Keratinocyte (primary cell): Measurements from ENCODE around the gene HCFC1R1. TPM values are rescaled to one million over a fixed set of nuclear protein-coding genes. Genes with fewer than 3 reads are reported as not detected.

Source experiments
- DNase-seq: peaks from one replicate; pipeline ENCODE4 v3.0.0-alpha.2; 2011; ENCODE audit warnings: low read depth, missing footprints, low spot score
- FAIRE-seq: peaks from 2 replicates; lab custom pipeline; 2011; peaks lifted over from hg19 to GRCh38; lab: Jason Lieb, UNC
- H2AFZ ChIP-seq: 2 replicates; pipeline ENCODE4 v1.6.0; 2012; ENCODE audit warnings: low read length, control low read depth, inconsistent platforms; ENCODE audit not compliant: control insufficient read depth
- H3K27ac ChIP-seq: 2 replicates; pipeline ENCODE4 v1.5.1; 2011; ENCODE audit warnings: low read length; ENCODE audit not compliant: control insufficient read depth, insufficient read depth
- H3K27me3 ChIP-seq: 3 replicates; pipeline ENCODE4 v1.6.0; 2011; ENCODE audit warnings: low read length; ENCODE audit not compliant: control insufficient read depth, insufficient read depth; ENCODE audit errors: extremely low read depth
- H3K36me3 ChIP-seq, 2 experiments: 2 replicates in 1 of 2; 3 replicates in 1 of 2; pipeline ENCODE4 v1.5.1; 2011; ENCODE audit warnings: low read length in 2 of 2, mild to moderate bottlenecking in 1 of 2; ENCODE audit not compliant: control insufficient read depth in 2 of 2, insufficient read depth in 2 of 2; ENCODE audit errors: extremely low read depth in 1 of 2
- H3K4me1 ChIP-seq: 3 replicates; pipeline ENCODE4 v1.5.1; 2011; ENCODE audit warnings: low read length; ENCODE audit not compliant: control insufficient read depth, insufficient read depth; ENCODE audit errors: extremely low read depth
- H3K4me2 ChIP-seq: 3 replicates; pipeline ENCODE4 v1.6.0; 2011; ENCODE audit warnings: low read depth, low read length; ENCODE audit not compliant: control insufficient read depth, insufficient read depth; ENCODE audit errors: extremely low read depth
- H3K4me3 ChIP-seq, 3 experiments: fragments of 200-600 bp in 1 of 3; sonication (generic) in 1 of 3; 2 replicates in 2 of 3; 3 replicates in 1 of 3; pipeline ENCODE4 v1.5.1; 2011 to 2016; ENCODE audit warnings: low read length in 3 of 3, mild to moderate bottlenecking in 3 of 3, control low read depth in 2 of 3, inconsistent platforms in 1 of 3, low read depth in 1 of 3, mixed read lengths in 1 of 3, mixed run types in 1 of 3, moderate library complexity in 1 of 3; ENCODE audit not compliant: control insufficient read depth in 2 of 3, insufficient read depth in 2 of 3; ENCODE audit errors: extremely low read depth in 1 of 3
- H3K79me2 ChIP-seq: 2 replicates; pipeline ENCODE4 v1.6.0; 2012; ENCODE audit warnings: low read length; ENCODE audit not compliant: control insufficient read depth, insufficient read depth
- H3K9ac ChIP-seq: 3 replicates; pipeline ENCODE4 v1.6.0; 2011; ENCODE audit warnings: low read length; ENCODE audit not compliant: control insufficient read depth, insufficient read depth; ENCODE audit errors: extremely low read depth
- H3K9me1 ChIP-seq: 3 replicates; pipeline ENCODE4 v1.6.0; 2011; ENCODE audit warnings: low read length; ENCODE audit not compliant: control insufficient read depth, insufficient read depth; ENCODE audit errors: extremely low read depth
- H3K9me3 ChIP-seq: 2 replicates; pipeline ENCODE4 v1.5.1; 2012; ENCODE audit warnings: low read depth, low read length; ENCODE audit not compliant: control insufficient read depth
- H4K20me1 ChIP-seq: 3 replicates; pipeline ENCODE4 v1.6.0; 2011; ENCODE audit warnings: low read length; ENCODE audit not compliant: control insufficient read depth, insufficient read depth; ENCODE audit errors: extremely low read depth
- EZH2 ChIP-seq: IDR thresholded peaks from one replicate; pipeline ENCODE4 v1.6.1; 2012; ENCODE audit warnings: inconsistent platforms, mild to moderate bottlenecking, low read length, moderate library complexity
- dilution Hi-C: fragments of 300-500 bp; cut with MboI; formaldehyde crosslinking; loops from one replicate; pipeline ENCODE4 v1.7.0; 2020; ENCODE audit warnings: low sequenced_read_pairs; ENCODE audit not compliant: extremely low pct_ligation_motif_present
- polyA plus RNA-seq, 5 experiments: library from polyadenylated mRNA; depleted of rRNA in 3 of 5; stranded (reverse) in 3 of 5; stranded (forward) in 1 of 5; unstranded in 1 of 5; fragments of >200 nt; gene quantifications; 1 replicate in 1 of 5; 2 replicates in 3 of 5; 3 replicates in 1 of 5; pipeline versions ENCODE4 v1.2.1 to v1.2.3, GENCODE V29; 2011 to 2012; ENCODE audit warnings: missing spikeins in 2 of 5, low read depth in 1 of 5, low replicate concordance in 1 of 5
- TF ChIP-seq, protein P1 (sequence below), 3 experiments: IDR thresholded peaks in 1 of 3; conservative IDR thresholded peaks in 1 of 3; optimal IDR thresholded peaks in 1 of 3; 2 replicates in 2 of 3; 3 replicates in 1 of 3; pipeline versions ENCODE3 to v1.5.1; 2011; ENCODE audit warnings: low read length in 3 of 3, mild to moderate bottlenecking in 3 of 3, moderate library complexity in 2 of 3, control low read depth in 1 of 3, inconsistent platforms in 1 of 3; ENCODE audit not compliant: insufficient read depth in 2 of 3; ENCODE audit errors: extremely low read depth in 1 of 3

Gene HCFC1R1
- polyA plus RNA-seq, 1 donor (not counting 4 experiments of a cell fraction or from before 2014, with no cell fraction given) = 13.0 TPM

DNA sequence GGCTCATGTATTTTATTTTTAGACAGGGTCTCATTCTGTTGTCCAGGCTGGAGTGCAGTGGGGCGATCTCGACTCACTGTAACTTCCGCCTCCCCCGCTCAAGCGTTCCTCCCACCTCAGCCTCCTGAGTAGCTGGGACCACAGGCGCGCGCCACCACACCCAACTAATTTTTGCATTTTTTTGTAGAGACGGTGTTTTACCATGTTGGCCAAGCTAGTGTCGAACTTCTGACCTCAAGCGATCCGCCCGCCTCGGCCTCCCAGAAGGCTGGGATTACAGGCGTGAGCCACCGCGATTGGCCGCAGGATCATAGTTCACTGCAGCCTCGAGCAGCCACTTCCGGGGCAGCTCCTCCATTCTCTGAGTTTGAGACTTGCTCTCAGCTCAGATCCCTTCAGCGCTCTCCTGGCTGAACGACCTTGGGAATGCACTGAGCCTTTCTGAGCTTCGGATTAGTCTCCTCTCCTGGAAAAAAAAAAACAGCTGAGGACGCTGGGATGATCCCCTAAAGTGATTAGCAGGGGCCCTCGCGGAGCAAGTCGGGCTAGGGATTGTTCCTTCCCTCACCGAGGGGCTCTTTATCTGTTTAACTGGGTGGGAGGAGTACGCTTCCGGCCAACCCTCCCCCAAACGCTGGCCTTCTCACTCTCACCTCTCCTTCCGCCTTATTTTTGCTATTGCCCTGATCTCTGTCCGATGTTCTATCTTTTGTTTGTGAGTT lies 42.4 kb downstream of the HCFC1R1 start:
- H3K4me1 ChIP-seq = peaks cover 30% of the 10 kb centered on the region
- H3K36me3 ChIP-seq = no peaks in the 10 kb centered on the region

GRCh38 chr16:2980227-2981176 lies 43.2 kb downstream of the HCFC1R1 start, which contains the start of gene PKMYT1:
PKMYT1 (minus strand) TSS chr16:2980446; CDS start chr16:2979657, 789 bp downstream.
- Histone ChIP-seq H3K79me2 (peaks cover 17% of the 10 kb centered on the region), H3K9ac (peak within 1 kb of the TSS; percentile 90), H3K4me1 (peaks cover 28% of the 10 kb centered on the region), H3K9me3 (no peaks in the 10 kb centered on the region), H2AFZ (peak within 1 kb of the TSS; percentile 80), H3K36me3 (no peaks in the 10 kb centered on the region), H3K4me3 (peak within 1 kb of the TSS; percentile 63 to 80 (median 80)), H3K4me2 (peak within 1 kb of the TSS; percentile 86), H3K27ac (peak within 1 kb of the TSS; percentile 89), H3K9me1 (no peaks in the 10 kb centered on the region), H3K27me3 (no peaks in the 10 kb centered on the region), H4K20me1 (no peaks in the 10 kb centered on the region)
- DNase-seq (no peak), FAIRE-seq (no peak)
- TF ChIP-seq, protein P1, sequence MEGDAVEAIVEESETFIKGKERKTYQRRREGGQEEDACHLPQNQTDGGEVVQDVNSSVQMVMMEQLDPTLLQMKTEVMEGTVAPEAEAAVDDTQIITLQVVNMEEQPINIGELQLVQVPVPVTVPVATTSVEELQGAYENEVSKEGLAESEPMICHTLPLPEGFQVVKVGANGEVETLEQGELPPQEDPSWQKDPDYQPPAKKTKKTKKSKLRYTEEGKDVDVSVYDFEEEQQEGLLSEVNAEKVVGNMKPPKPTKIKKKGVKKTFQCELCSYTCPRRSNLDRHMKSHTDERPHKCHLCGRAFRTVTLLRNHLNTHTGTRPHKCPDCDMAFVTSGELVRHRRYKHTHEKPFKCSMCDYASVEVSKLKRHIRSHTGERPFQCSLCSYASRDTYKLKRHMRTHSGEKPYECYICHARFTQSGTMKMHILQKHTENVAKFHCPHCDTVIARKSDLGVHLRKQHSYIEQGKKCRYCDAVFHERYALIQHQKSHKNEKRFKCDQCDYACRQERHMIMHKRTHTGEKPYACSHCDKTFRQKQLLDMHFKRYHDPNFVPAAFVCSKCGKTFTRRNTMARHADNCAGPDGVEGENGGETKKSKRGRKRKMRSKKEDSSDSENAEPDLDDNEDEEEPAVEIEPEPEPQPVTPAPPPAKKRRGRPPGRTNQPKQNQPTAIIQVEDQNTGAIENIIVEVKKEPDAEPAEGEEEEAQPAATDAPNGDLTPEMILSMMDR (optimal IDR thresholded peaks at IDR 0.05 in 1 of 3, IDR thresholded peaks at IDR 0.05 in 1 of 3, conservative IDR thresholded peaks at IDR 0.05 in 1 of 3; ENCODE audit: extremely low read depth in 1 of 3, insufficient read depth in 2 of 3, low read length in 3 of 3) = no peak
- TF ChIP-seq EZH2 = no peak
- dilution Hi-C loops = no loop called here

More for the DNA sequence above, 42.4 kb downstream of the HCFC1R1 start:
- Histone ChIP-seq H3K27ac (no peak overlapping the region), H3K4me2 (peak overlapping the region; percentile 86), H3K9me1 (no peaks in the 10 kb centered on the region), H3K9ac (no peak overlapping the region), H3K4me3 (no peak overlapping the region), H3K79me2 (peaks cover 17% of the 10 kb centered on the region), H3K27me3 (no peaks in the 10 kb centered on the region), H3K9me3 (no peaks in the 10 kb centered on the region), H2AFZ (no peak overlapping the region), H4K20me1 (no peaks in the 10 kb centered on the region)
- FAIRE-seq = no peak
- no peak for DNase-seq
- TF ChIP-seq EZH2 = no peak
- TF ChIP-seq, protein P1 (optimal IDR thresholded peaks at IDR 0.05 in 1 of 3, IDR thresholded peaks at IDR 0.05 in 1 of 3, conservative IDR thresholded peaks at IDR 0.05 in 1 of 3; ENCODE audit: extremely low read depth in 1 of 3, insufficient read depth in 2 of 3, low read length in 3 of 3) = no peak
- dilution Hi-C loops = no loop called here
